H9 (cell line): ENCODE measurements around the gene MAP3K10. TPM values are rescaled to one million over a fixed set of nuclear protein-coding genes. Genes with fewer than 3 reads are reported as not detected.

Source experiments
- DNase-seq: peaks from one replicate; pipeline ENCODE4 v3.0.0-alpha.2; 2017
- H2AFZ ChIP-seq: one replicate; pipeline ENCODE4 v1.6.1; 2013; ENCODE audit warnings: mild to moderate bottlenecking, low read length, control low read depth, moderate library complexity
- H2AK5ac ChIP-seq: 2 replicates; pipeline ENCODE4 v1.6.1; 2013; ENCODE audit warnings: low read length, control low read depth, mixed read lengths; ENCODE audit not compliant: insufficient read length
- H2BK120ac ChIP-seq: one replicate; pipeline ENCODE4 v1.6.1; 2013; ENCODE audit warnings: low read depth, mild to moderate bottlenecking, low read length, control low read depth, inconsistent platforms; ENCODE audit not compliant: poor library complexity, severe bottlenecking
- H2BK12ac ChIP-seq: 2 replicates; pipeline ENCODE4 v1.6.1; 2013; ENCODE audit warnings: low read length, control low read depth, mixed read lengths, low read depth; ENCODE audit not compliant: insufficient read length
- H2BK15ac ChIP-seq: 2 replicates; pipeline ENCODE4 v1.6.1; 2013; ENCODE audit warnings: low read depth, low read length, control low read depth
- H2BK20ac ChIP-seq: one replicate; pipeline ENCODE4 v1.6.1; 2013; ENCODE audit warnings: low read depth, mild to moderate bottlenecking, low read length, control low read depth, inconsistent platforms; ENCODE audit not compliant: poor library complexity, severe bottlenecking
- H2BK5ac ChIP-seq: 2 replicates; pipeline ENCODE4 v1.6.1; 2013; ENCODE audit warnings: low read length, control low read depth, mixed read lengths; ENCODE audit not compliant: insufficient read length
- H3K14ac ChIP-seq: 2 replicates; pipeline ENCODE4 v1.6.1; 2013; ENCODE audit warnings: low read length, control low read depth; ENCODE audit not compliant: insufficient read depth
- H3K18ac ChIP-seq: 2 replicates; pipeline ENCODE4 v1.6.1; 2013; ENCODE audit warnings: low read depth, mild to moderate bottlenecking, mixed read lengths, low read length, control low read depth; ENCODE audit not compliant: insufficient read length
- H3K23ac ChIP-seq: 2 replicates; pipeline ENCODE4 v1.6.1; 2013; ENCODE audit warnings: low read length, control low read depth, mixed read lengths, low read depth; ENCODE audit not compliant: insufficient read length
- H3K23me2 ChIP-seq: 2 replicates; pipeline ENCODE4 v1.6.1; 2013; ENCODE audit warnings: low read depth, mild to moderate bottlenecking, mixed read lengths, low read length, control low read depth; ENCODE audit not compliant: insufficient read length, poor library complexity, severe bottlenecking
- H3K27ac ChIP-seq: 2 replicates; pipeline ENCODE4 v1.5.1; 2013; ENCODE audit warnings: low read length, control low read depth, mixed read lengths, low read depth; ENCODE audit not compliant: insufficient read length
- H3K27me3 ChIP-seq: 2 replicates; pipeline ENCODE4 v1.6.1; 2013; ENCODE audit warnings: low read length, control low read depth, inconsistent platforms; ENCODE audit not compliant: insufficient read depth
- H3K4ac ChIP-seq: 2 replicates; pipeline ENCODE4 v1.6.1; 2013; ENCODE audit warnings: low read depth, mild to moderate bottlenecking, control low read depth, inconsistent platforms, low read length, moderate library complexity
- H3K4me1 ChIP-seq: 2 replicates; pipeline ENCODE4 v1.6.1; 2013; ENCODE audit warnings: low read length, control low read depth, inconsistent platforms; ENCODE audit not compliant: insufficient read depth
- H3K4me2 ChIP-seq: 2 replicates; pipeline ENCODE4 v1.6.1; 2013; ENCODE audit warnings: low read length, control low read depth, mixed read lengths; ENCODE audit not compliant: insufficient read length, insufficient read depth
- H3K56ac ChIP-seq: 2 replicates; pipeline ENCODE4 v1.6.1; 2013; ENCODE audit warnings: low read depth, mild to moderate bottlenecking, mixed read lengths, low read length, control low read depth; ENCODE audit not compliant: insufficient read length
- H3K79me1 ChIP-seq: 2 replicates; pipeline ENCODE4 v1.6.1; 2013; ENCODE audit warnings: low read depth, mild to moderate bottlenecking, moderate library complexity, low read length, control low read depth, inconsistent platforms; ENCODE audit not compliant: insufficient read depth, poor library complexity, severe bottlenecking
- H3K79me2 ChIP-seq: 2 replicates; pipeline ENCODE4 v1.6.1; 2013; ENCODE audit warnings: low read length, control low read depth, inconsistent platforms; ENCODE audit not compliant: insufficient read depth
- H3K9ac ChIP-seq: 2 replicates; pipeline ENCODE4 v1.6.1; 2013; ENCODE audit warnings: low read length, control low read depth, mixed read lengths; ENCODE audit not compliant: insufficient read length; ENCODE audit errors: extremely low read depth
- H3K9me3 ChIP-seq: one replicate; pipeline ENCODE4 v1.6.1; 2013; ENCODE audit warnings: low read depth, low read length, inconsistent platforms; ENCODE audit not compliant: control insufficient read depth
- H3T11ph ChIP-seq: one replicate; pipeline ENCODE4 v1.6.1; 2013; ENCODE audit warnings: mild to moderate bottlenecking, low read length, control low read depth, inconsistent platforms
- H4K20me1 ChIP-seq: one replicate; pipeline ENCODE4 v1.6.1; 2013; ENCODE audit not compliant: control insufficient read depth, insufficient read length, insufficient read depth
- H4K5ac ChIP-seq: 2 replicates; pipeline ENCODE4 v1.6.1; 2013; ENCODE audit warnings: low read depth, mild to moderate bottlenecking, mixed read lengths, low read length, control low read depth; ENCODE audit not compliant: insufficient read length
- H4K8ac ChIP-seq: replicated peaks from 2 replicates; pipeline ENCODE4 v1.6.1; 2013; ENCODE audit warnings: low read length, control low read depth, mixed read lengths, low read depth; ENCODE audit not compliant: insufficient read length
- H4K91ac ChIP-seq: 2 replicates; pipeline ENCODE4 v1.6.1; 2013; ENCODE audit warnings: low read depth, mild to moderate bottlenecking, moderate library complexity, mixed read lengths, low read length, control low read depth; ENCODE audit not compliant: insufficient read length
- H3K27ac Mint-ChIP-seq, 3 experiments: 2 replicates in 2 of 3; 3 replicates in 1 of 3; pipeline ENCODE4 v1.8.0; 2020 to 2021; ENCODE audit warnings: mixed read lengths in 3 of 3, mild to moderate bottlenecking in 1 of 3, moderate library complexity in 1 of 3
- H3K27me3 Mint-ChIP-seq: 2 replicates; pipeline ENCODE4 v1.8.0; 2021; ENCODE audit warnings: low read depth, mild to moderate bottlenecking, moderate library complexity, mixed read lengths
- H3K36me3 Mint-ChIP-seq, 3 experiments: 2 replicates in 2 of 3; 3 replicates in 1 of 3; pipeline ENCODE4 v1.8.0; 2020 to 2021; ENCODE audit warnings: low read depth in 3 of 3, mixed read lengths in 3 of 3; ENCODE audit not compliant: insufficient read depth in 1 of 3
- H3K4me1 Mint-ChIP-seq, 2 experiments: 2 replicates each; pipeline ENCODE4 v1.8.0; 2020; ENCODE audit warnings: mixed read lengths in 2 of 2
- H3K4me3 Mint-ChIP-seq, 2 experiments: 2 replicates in 1 of 2; 3 replicates in 1 of 2; pipeline ENCODE4 v1.8.0; 2020 to 2021; ENCODE audit warnings: mild to moderate bottlenecking in 2 of 2, mixed read lengths in 2 of 2, moderate library complexity in 1 of 2
- H3K9me3 Mint-ChIP-seq, 2 experiments: 2 replicates in 1 of 2; 3 replicates in 1 of 2; pipeline ENCODE4 v1.8.0; 2020; ENCODE audit warnings: mild to moderate bottlenecking in 2 of 2, mixed read lengths in 2 of 2, moderate library complexity in 1 of 2
- CTCF ChIP-seq: fragments of 200-600 bp; sonication (generic); conservative IDR thresholded peaks from 3 replicates; pipeline ENCODE4 v1.8.0; 2021; ENCODE audit warnings: antibody characterized with exemption, mild to moderate bottlenecking
- WGBS: extraction: QIAGEN DNeasy Blood & Tissue Kit; methylation state at CpG from one replicate; pipeline ENCODE4 v1.1.7; 2013; ENCODE audit warnings: missing lambda C conversion rate, low lambda C conversion rate, mixed read lengths; ENCODE audit not compliant: insufficient read length; ENCODE audit errors: extremely low coverage; 5-methylcytosine and 5-hydroxymethylcytosine counted together
- total RNA-seq: library from RNA; stranded (reverse); gene quantifications from 2 replicates; pipeline ENCODE4 v1.2.1, GENCODE V29; 2021

MAP3K10 gene
- total RNA-seq, 1 experiment from 2014 or later = 19.0 TPM

- H3K9me3 ChIP-seq = no peaks in the 10 kb centered on the region
- H3K23ac ChIP-seq = no peak overlapping the region
- H2AK5ac ChIP-seq = no peak overlapping the region
- H3K4me2 ChIP-seq = no peak overlapping the region
- Mint-ChIP-seq H3K36me3 (peaks cover 3 to 21% (median 8%) of the 10 kb centered on the region in 3 experiments; a peak in 6 of 7 replicates), H3K4me1 (peaks cover 16% of the 10 kb centered on the region in 2 experiments), H3K9me3 (no peaks in the 10 kb centered on the region; a peak in 2 of 5 replicates), H3K27ac (no peak overlapping the region), H3K27me3 (peaks cover 15% of the 10 kb centered on the region), H3K4me3 (no peak overlapping the region)
- no peak for TF ChIP-seq CTCF
- no peak overlapping the region for H3K9ac ChIP-seq
- no peak overlapping the region for H3T11ph ChIP-seq
- no peaks in the 10 kb centered on the region for H3K23me2 ChIP-seq
- WGBS = no CpG with 5 or more reads among the region's 53 CpGs
- no peaks in the 10 kb centered on the region for H3K79me2 ChIP-seq
- no peak overlapping the region for H4K5ac ChIP-seq
- no peak overlapping the region for H2BK15ac ChIP-seq
- H3K27me3 ChIP-seq = no peaks in the 10 kb centered on the region
- no peak overlapping the region for H4K8ac ChIP-seq
- DNase-seq = no peak
- H2BK20ac ChIP-seq = no peak overlapping the region
- no peak overlapping the region for H2BK12ac ChIP-seq
- no peak overlapping the region for H3K56ac ChIP-seq
- H3K14ac ChIP-seq = no peak overlapping the region
- H4K20me1 ChIP-seq = no peaks in the 10 kb centered on the region
- no peaks in the 10 kb centered on the region for H3K4me1 ChIP-seq
- no peak overlapping the region for H2AFZ ChIP-seq
- H4K91ac ChIP-seq = no peak overlapping the region
- H3K4ac ChIP-seq = no peak overlapping the region
- H2BK5ac ChIP-seq = no peak overlapping the region
- H3K79me1 ChIP-seq = no peaks in the 10 kb centered on the region
- H2BK120ac ChIP-seq = no peak overlapping the region
- H3K18ac ChIP-seq = no peak overlapping the region
- no peak overlapping the region for H3K27ac ChIP-seq
Measured at GRCh38 chr19:40213251-40213829, 22.1 kb downstream of the MAP3K10 start.
